HEK293 (cell line): ENCODE results near the gene MERTK.

Experiments used
- CTCF ChIA-PET: fragments of 350-600 bp; formaldehyde crosslinking; extraction: SDS; loops from one replicate; lab custom pipeline; 2021; ENCODE audit warnings: antibody characterized with exemption; lab: Yijun Ruan, JAX
- POLR2A ChIA-PET: fragments of 300-600 bp; formaldehyde crosslinking; extraction: SDS; loops from one replicate; lab custom pipeline; 2020; ENCODE audit warnings: antibody characterized with exemption, inconsistent platforms; lab: Yijun Ruan, JAX
- H3K27ac ChIP-seq: fragments of 200-500 bp; sonication (Bioruptor generic); 2 replicates; pipeline ENCODE4 v1.5.1; 2014; ENCODE audit warnings: low read depth, low read length, control low read depth, inconsistent platforms; ENCODE audit errors: extremely low read depth
- H3K36me3 ChIP-seq, 2 experiments: fragments of 200-500 bp in 1 of 2; sonication (Bioruptor generic) in 1 of 2; 1 replicate in 1 of 2; 2 replicates in 1 of 2; pipeline ENCODE4 v1.5.1; 2014 to 2017; ENCODE audit warnings: inconsistent platforms in 2 of 2, low read length in 2 of 2; ENCODE audit not compliant: control insufficient read depth in 2 of 2, insufficient read depth in 1 of 2
- H3K4me1 ChIP-seq: fragments of 200-500 bp; sonication (Bioruptor generic); 2 replicates; pipeline ENCODE4 v1.5.1; 2014; ENCODE audit warnings: mild to moderate bottlenecking, low read length, inconsistent platforms; ENCODE audit not compliant: control insufficient read depth, insufficient read depth
- H3K4me3 ChIP-seq: 2 replicates; pipeline ENCODE4 v1.5.1; 2011; ENCODE audit warnings: low read depth, mild to moderate bottlenecking, control low read depth, low read length, moderate library complexity
- H3K9me3 ChIP-seq: fragments of 200-500 bp; sonication (Bioruptor generic); 2 replicates; pipeline ENCODE4 v1.5.1; 2014; ENCODE audit warnings: low read depth, low read length, inconsistent platforms; ENCODE audit not compliant: control insufficient read depth, insufficient read depth
- GLI2 ChIP-seq: fragments of 450-650 bp; formaldehyde crosslinking; IDR thresholded peaks from 2 replicates; pipeline ENCODE4; 2017; ENCODE audit warnings: missing biosample characterization, missing genetic modification characterization, low read depth, borderline replicate concordance
- HOXC10 ChIP-seq: sonication (generic); formaldehyde crosslinking; IDR thresholded peaks from 2 replicates; pipeline ENCODE4 v1.8.1; 2023; ENCODE audit warnings: mild to moderate bottlenecking, missing genetic modification reagents
- SALL2 ChIP-seq: fragments of 450-650 bp; formaldehyde crosslinking; IDR thresholded peaks from 2 replicates; pipeline ENCODE4 v1.5.0; 2017; ENCODE audit warnings: missing biosample characterization, mild to moderate bottlenecking, missing genetic modification characterization, borderline replicate concordance
- SETDB1 ChIP-seq: IDR thresholded peaks from one replicate; pipeline ENCODE4 v1.6.1; 2017; ENCODE audit warnings: mild to moderate bottlenecking, low read length, moderate library complexity, mixed read lengths; ENCODE audit not compliant: insufficient read length
- YY1 ChIP-seq: fragments of 450-650 bp; formaldehyde crosslinking; IDR thresholded peaks from 2 replicates; pipeline ENCODE4 v1.5.1; 2018; ENCODE audit warnings: missing biosample characterization, missing genetic modification characterization
- ZBTB17 ChIP-seq: fragments of 450-650 bp; formaldehyde crosslinking; IDR thresholded peaks from 2 replicates; pipeline ENCODE4 v1.5.1; 2016; ENCODE audit warnings: missing biosample characterization, missing genetic modification characterization
- ZBTB7A ChIP-seq: fragments of 450-650 bp; formaldehyde crosslinking; IDR thresholded peaks from 2 replicates; pipeline ENCODE4 v1.5.1; 2016; ENCODE audit warnings: low read depth, missing biosample characterization, missing genetic modification characterization
- ZEB2 ChIP-seq: fragments of 450-650 bp; formaldehyde crosslinking; IDR thresholded peaks from 2 replicates; pipeline ENCODE4 v1.5.1; 2016; ENCODE audit warnings: missing biosample characterization, missing genetic modification characterization
- ZNF146 ChIP-seq: fragments of 450-650 bp; formaldehyde crosslinking; IDR thresholded peaks from 2 replicates; pipeline ENCODE4 v1.5.1; 2016; ENCODE audit warnings: missing biosample characterization, missing genetic modification characterization
- ZNF221 ChIP-seq: fragments of 450-650 bp; formaldehyde crosslinking; IDR thresholded peaks from 2 replicates; pipeline ENCODE4 v1.5.1; 2017; ENCODE audit warnings: missing biosample characterization, missing genetic modification characterization, borderline replicate concordance
- ZNF423 ChIP-seq: fragments of 450-650 bp; formaldehyde crosslinking; IDR thresholded peaks from 2 replicates; pipeline ENCODE4 v1.5.1; 2016; ENCODE audit warnings: missing biosample characterization, missing genetic modification characterization
- ZNF585B ChIP-seq: fragments of 450-650 bp; formaldehyde crosslinking; IDR thresholded peaks from 2 replicates; pipeline ENCODE4 v1.5.1; 2016; ENCODE audit warnings: missing biosample characterization, missing genetic modification characterization
- ZNF600 ChIP-seq: fragments of 450-650 bp; formaldehyde crosslinking; IDR thresholded peaks from 2 replicates; pipeline ENCODE4 v1.5.1; 2016; ENCODE audit warnings: missing biosample characterization, missing genetic modification characterization
- ZNF658 ChIP-seq: fragments of 450-650 bp; formaldehyde crosslinking; IDR thresholded peaks from 2 replicates; pipeline ENCODE4; 2016; ENCODE audit warnings: missing biosample characterization, missing genetic modification characterization
- ZSCAN18 ChIP-seq: fragments of 450-650 bp; formaldehyde crosslinking; IDR thresholded peaks from 2 replicates; pipeline ENCODE4 v1.5.1; 2016; ENCODE audit warnings: missing biosample characterization, missing genetic modification characterization
- ZSCAN23 ChIP-seq: fragments of 450-650 bp; formaldehyde crosslinking; IDR thresholded peaks from 2 replicates; pipeline ENCODE4 v1.5.1; 2016; ENCODE audit warnings: missing biosample characterization, missing genetic modification characterization
- TF ChIP-seq, protein P1 (sequence below): fragments of 450-650 bp; formaldehyde crosslinking; IDR thresholded peaks from 2 replicates; pipeline ENCODE4 v1.5.1; 2016; ENCODE audit warnings: missing biosample characterization, missing genetic modification characterization
- TF ChIP-seq, protein P2 (sequence below): fragments of 450-650 bp; formaldehyde crosslinking; IDR thresholded peaks from 2 replicates; pipeline ENCODE4 v1.5.0; 2017; ENCODE audit warnings: missing biosample characterization, missing genetic modification characterization, borderline replicate concordance
- TF ChIP-seq, protein P3 (sequence below): fragments of 450-650 bp; formaldehyde crosslinking; IDR thresholded peaks from 2 replicates; pipeline ENCODE4 v1.5.1; 2016; ENCODE audit warnings: missing biosample characterization, missing genetic modification characterization
- TF ChIP-seq, protein P4 (sequence below): fragments of 450-650 bp; formaldehyde crosslinking; IDR thresholded peaks from 2 replicates; pipeline ENCODE4 v1.5.1; 2017; ENCODE audit warnings: missing biosample characterization, missing genetic modification characterization
- TF ChIP-seq, protein P5 (sequence below): IDR thresholded peaks from 2 replicates; pipeline ENCODE4 v1.6.1; 2011; ENCODE audit warnings: mild to moderate bottlenecking, low read depth, low read length, borderline replicate concordance
- TF ChIP-seq, protein P6 (sequence below): fragments of 450-650 bp; formaldehyde crosslinking; IDR thresholded peaks from 2 replicates; pipeline ENCODE4 v1.5.1; 2016; ENCODE audit warnings: missing biosample characterization, missing genetic modification characterization

The MERTK gene

GRCh38 chr2:111973701-111974100 lies 75.3 kb downstream of the MERTK start:
- Histone ChIP-seq H3K27ac (no peak overlapping the region), H3K36me3 (peaks cover 3 to 29% of the 10 kb centered on the region in 2 experiments), H3K4me1 (no peaks in the 10 kb centered on the region; the same call in 1 of the 2 replicates), H3K4me3 (no peak overlapping the region), H3K9me3 (no peaks in the 10 kb centered on the region)
- ChIA-PET POLR2A (no interaction called here), CTCF (interaction anchor here (0.7 kb wide), 1 partner anchor 161 kb away, joined by 5 read pairs; no protein-coding TSS in a partner anchor)
- no peak for TF ChIP-seq ZNF423 (tag by site-specific recombination)
- TF ChIP-seq ZSCAN18 = no peak
- TF ChIP-seq SALL2 (tag by site-specific recombination) = no peak
- TF ChIP-seq ZEB2 (tag by site-specific recombination) = no peak
- no peak for TF ChIP-seq ZNF658 (tag by site-specific recombination)
- TF ChIP-seq HOXC10 (CRISPR knock-in tag) = no peak
- TF ChIP-seq SETDB1 = no peak
- TF ChIP-seq GLI2 (tag by site-specific recombination) = no peak
- TF ChIP-seq YY1 (tag by site-specific recombination) = no peak
- TF ChIP-seq ZBTB17 (tag by site-specific recombination) = no peak

- Histone ChIP-seq H3K4me1 (no peaks in the 10 kb centered on the region; the same call in 1 of the 2 replicates), H3K27ac (no peak overlapping the region), H3K36me3 (peaks cover 3 to 24% of the 10 kb centered on the region in 2 experiments), H3K4me3 (no peak overlapping the region), H3K9me3 (no peaks in the 10 kb centered on the region)
- POLR2A ChIA-PET = no interaction called here
- CTCF ChIA-PET = no interaction called here
- TF ChIP-seq ZNF221 (tag by site-specific recombination) = no peak
- TF ChIP-seq, protein P1, sequence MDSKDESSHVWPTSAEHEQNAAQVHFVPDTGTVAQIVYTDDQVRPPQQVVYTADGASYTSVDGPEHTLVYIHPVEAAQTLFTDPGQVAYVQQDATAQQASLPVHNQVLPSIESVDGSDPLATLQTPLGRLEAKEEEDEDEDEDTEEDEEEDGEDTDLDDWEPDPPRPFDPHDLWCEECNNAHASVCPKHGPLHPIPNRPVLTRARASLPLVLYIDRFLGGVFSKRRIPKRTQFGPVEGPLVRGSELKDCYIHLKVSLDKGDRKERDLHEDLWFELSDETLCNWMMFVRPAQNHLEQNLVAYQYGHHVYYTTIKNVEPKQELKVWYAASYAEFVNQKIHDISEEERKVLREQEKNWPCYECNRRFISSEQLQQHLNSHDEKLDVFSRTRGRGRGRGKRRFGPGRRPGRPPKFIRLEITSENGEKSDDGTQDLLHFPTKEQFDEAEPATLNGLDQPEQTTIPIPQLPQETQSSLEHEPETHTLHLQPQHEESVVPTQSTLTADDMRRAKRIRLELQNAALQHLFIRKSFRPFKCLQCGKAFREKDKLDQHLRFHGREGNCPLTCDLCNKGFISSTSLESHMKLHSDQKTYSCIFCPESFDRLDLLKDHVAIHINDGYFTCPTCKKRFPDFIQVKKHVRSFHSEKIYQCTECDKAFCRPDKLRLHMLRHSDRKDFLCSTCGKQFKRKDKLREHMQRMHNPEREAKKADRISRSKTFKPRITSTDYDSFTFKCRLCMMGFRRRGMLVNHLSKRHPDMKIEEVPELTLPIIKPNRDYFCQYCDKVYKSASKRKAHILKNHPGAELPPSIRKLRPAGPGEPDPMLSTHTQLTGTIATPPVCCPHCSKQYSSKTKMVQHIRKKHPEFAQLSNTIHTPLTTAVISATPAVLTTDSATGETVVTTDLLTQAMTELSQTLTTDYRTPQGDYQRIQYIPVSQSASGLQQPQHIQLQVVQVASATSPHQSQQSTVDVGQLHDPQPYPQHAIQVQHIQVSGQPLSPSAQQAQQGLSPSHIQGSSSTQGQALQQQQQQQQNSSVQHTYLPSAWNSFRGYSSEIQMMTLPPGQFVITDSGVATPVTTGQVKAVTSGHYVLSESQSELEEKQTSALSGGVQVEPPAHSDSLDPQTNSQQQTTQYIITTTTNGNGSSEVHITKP (tag by site-specific recombination) = no peak
- no peak for TF ChIP-seq ZNF585B
- no peak for TF ChIP-seq ZNF600 (tag by site-specific recombination)
- TF ChIP-seq, protein P2, sequence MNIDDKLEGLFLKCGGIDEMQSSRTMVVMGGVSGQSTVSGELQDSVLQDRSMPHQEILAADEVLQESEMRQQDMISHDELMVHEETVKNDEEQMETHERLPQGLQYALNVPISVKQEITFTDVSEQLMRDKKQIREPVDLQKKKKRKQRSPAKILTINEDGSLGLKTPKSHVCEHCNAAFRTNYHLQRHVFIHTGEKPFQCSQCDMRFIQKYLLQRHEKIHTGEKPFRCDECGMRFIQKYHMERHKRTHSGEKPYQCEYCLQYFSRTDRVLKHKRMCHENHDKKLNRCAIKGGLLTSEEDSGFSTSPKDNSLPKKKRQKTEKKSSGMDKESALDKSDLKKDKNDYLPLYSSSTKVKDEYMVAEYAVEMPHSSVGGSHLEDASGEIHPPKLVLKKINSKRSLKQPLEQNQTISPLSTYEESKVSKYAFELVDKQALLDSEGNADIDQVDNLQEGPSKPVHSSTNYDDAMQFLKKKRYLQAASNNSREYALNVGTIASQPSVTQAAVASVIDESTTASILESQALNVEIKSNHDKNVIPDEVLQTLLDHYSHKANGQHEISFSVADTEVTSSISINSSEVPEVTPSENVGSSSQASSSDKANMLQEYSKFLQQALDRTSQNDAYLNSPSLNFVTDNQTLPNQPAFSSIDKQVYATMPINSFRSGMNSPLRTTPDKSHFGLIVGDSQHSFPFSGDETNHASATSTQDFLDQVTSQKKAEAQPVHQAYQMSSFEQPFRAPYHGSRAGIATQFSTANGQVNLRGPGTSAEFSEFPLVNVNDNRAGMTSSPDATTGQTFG (tag by site-specific recombination) = no peak
- no peak for TF ChIP-seq ZBTB7A (tag by site-specific recombination)
- TF ChIP-seq, protein P3, sequence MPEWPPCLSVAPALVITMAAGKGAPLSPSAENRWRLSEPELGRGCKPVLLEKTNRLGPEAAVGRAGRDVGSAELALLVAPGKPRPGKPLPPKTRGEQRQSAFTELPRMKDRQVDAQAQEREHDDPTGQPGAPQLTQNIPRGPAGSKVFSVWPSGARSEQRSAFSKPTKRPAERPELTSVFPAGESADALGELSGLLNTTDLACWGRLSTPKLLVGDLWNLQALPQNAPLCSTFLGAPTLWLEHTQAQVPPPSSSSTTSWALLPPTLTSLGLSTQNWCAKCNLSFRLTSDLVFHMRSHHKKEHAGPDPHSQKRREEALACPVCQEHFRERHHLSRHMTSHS (tag by site-specific recombination) = no peak
- TF ChIP-seq, protein P4, sequence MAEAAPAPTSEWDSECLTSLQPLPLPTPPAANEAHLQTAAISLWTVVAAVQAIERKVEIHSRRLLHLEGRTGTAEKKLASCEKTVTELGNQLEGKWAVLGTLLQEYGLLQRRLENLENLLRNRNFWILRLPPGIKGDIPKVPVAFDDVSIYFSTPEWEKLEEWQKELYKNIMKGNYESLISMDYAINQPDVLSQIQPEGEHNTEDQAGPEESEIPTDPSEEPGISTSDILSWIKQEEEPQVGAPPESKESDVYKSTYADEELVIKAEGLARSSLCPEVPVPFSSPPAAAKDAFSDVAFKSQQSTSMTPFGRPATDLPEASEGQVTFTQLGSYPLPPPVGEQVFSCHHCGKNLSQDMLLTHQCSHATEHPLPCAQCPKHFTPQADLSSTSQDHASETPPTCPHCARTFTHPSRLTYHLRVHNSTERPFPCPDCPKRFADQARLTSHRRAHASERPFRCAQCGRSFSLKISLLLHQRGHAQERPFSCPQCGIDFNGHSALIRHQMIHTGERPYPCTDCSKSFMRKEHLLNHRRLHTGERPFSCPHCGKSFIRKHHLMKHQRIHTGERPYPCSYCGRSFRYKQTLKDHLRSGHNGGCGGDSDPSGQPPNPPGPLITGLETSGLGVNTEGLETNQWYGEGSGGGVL (tag by site-specific recombination) = no peak
- TF ChIP-seq, protein P5, sequence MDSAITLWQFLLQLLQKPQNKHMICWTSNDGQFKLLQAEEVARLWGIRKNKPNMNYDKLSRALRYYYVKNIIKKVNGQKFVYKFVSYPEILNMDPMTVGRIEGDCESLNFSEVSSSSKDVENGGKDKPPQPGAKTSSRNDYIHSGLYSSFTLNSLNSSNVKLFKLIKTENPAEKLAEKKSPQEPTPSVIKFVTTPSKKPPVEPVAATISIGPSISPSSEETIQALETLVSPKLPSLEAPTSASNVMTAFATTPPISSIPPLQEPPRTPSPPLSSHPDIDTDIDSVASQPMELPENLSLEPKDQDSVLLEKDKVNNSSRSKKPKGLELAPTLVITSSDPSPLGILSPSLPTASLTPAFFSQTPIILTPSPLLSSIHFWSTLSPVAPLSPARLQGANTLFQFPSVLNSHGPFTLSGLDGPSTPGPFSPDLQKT = no peak
- TF ChIP-seq, protein P6, sequence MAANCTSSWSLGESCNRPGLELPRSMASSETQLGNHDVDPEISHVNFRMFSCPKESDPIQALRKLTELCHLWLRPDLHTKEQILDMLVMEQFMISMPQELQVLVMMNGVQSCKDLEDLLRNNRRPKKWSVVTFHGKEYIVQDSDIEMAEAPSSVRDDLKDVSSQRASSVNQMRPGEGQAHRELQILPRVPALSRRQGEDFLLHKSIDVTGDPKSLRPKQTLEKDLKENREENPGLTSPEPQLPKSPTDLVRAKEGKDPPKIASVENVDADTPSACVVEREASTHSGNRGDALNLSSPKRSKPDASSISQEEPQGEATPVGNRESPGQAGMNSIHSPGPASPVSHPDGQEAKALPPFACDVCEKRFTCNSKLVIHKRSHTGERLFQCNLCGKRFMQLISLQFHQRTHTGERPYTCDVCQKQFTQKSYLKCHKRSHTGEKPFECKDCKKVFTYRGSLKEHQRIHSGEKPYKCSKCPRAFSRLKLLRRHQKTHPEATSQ (tag by site-specific recombination) = no peak
- no peak for TF ChIP-seq ZNF146 (tag by site-specific recombination)
- TF ChIP-seq ZSCAN23 (tag by site-specific recombination) = no peak
Observed at GRCh38 chr2:111975053-111975552, 76.7 kb downstream of the MERTK start.
